NCI-H128 (cell line): ENCODE data around the gene ELMO1.
A peak's percentile ranks its signal among the peaks of the same experiment; 100 is the strongest.

Source experiments
- DNase-seq: peaks from one replicate; lab custom pipeline; 2025; ENCODE audit not compliant: unreplicated experiment; lab: John Stamatoyannopoulos, UW

Gene ELMO1

DNA sequence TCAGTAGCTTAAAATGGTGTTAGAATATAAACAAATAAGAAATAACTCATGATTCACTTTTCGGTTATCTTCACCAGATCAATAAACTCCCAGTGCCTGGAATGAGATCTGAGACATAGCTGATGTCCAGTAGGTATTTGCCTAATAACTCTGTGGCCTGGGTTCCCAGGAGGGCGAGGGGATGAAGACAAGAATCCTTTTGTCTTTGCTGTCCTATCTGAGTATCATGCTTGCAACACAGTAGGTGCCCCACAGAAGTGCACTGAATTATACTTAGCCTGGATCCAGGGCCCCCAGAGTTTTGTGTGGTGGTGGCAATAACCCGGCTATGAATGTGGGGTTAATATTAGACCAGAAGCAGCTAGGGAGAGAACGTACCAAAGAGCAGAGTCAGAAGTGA lies 374.3 kb downstream of the ELMO1 start:
- DNase-seq, result no peak

DNA sequence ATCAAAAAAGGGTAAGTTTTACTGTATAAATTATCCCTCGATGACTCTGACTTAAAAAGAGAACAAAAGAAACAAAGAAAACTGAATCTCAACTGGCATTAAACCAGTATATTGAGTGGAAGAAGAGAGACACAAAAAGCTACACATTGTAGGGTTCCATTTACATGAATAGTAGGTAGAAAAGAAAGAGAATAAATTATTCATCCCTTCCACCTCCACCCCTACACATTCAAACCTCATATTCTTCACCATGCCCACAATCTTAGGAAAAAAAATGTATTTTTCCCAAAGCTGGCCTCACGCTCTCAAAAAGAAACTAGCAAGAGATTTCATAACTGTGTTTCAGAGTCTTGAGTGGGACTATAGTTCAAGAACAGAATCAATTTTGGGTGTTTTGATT lies 377.5 kb downstream of the ELMO1 start:
- no peak for DNase-seq

DNA sequence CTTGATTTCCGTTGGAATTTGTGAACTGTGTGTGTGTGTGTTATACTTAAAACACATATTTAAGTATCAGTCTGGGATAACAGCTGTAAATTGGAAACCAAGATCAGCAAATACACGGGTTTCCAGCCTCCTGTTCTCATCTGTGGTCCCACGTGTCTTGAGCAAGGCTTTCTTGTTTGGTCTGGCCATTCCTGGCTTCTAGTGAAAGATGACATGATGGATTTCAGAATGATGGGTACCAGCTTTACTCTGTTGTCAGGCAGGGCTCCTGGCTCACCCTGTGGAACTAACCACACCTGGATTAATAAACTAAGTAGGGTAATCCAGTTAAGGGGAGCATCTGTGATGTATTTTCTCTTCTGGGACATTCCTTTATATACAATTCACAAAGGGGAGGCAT lies 378.2 kb downstream of the ELMO1 start:
- DNase-seq, result no peak

DNA sequence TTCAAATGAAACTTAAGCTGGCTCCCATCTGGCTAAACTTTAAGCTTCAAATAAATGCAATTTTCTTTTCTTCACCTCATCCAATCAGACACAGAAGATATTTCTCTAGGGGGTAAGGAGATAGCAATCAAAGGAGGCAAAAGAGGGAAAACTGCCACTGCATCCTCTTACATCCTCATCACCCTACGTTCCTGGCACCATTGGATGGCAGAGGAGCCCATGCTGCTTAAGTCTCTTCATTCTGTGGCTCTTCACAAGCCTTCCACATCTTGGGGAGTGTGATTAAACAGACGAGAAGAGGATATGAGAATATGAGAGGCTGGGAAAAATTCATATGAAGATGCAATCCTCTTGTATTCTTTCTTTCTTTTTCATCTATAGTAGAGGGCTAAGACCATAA lies 378.6 kb downstream of the ELMO1 start:
- DNase-seq, result no peak

DNA sequence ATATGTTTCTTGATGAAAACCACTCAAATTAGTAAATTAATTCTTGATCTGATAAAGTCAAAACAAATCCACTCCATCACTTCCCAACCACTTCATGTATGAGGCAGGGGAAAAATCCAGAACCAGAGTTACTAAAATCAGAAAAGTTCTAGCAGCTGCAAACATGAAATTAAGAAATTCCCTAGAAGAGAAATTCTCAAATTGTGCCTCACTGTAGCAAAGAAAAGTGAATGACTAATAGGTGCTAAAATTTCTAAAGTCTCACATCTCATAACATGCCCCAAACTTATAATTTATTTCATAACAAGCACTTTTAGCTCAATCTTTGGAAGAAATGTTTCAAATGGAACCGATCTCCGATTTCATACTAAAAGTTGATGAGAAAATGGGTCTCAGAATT lies 379.3 kb downstream of the ELMO1 start:
- DNase-seq, result no peak

DNA sequence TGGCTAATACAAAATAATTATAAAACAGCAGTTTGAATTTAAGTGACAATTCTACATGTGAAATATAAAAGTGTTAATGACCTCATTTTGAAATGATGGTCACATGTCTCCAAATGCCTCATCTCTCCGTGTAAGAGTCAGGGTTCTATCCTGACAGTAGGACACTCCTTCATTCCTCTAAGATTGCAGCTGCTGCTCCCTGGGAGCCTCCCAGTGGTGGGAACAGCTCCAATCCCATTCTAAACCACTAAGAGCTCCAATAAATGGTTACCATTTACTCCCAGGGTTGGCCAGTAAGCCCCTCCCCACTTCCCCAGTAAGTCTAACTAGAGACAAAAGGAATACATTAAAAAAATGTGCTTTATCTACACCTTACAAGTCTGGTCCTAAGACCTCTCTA lies 379.8 kb downstream of the ELMO1 start:
- DNase-seq, result no peak

DNA sequence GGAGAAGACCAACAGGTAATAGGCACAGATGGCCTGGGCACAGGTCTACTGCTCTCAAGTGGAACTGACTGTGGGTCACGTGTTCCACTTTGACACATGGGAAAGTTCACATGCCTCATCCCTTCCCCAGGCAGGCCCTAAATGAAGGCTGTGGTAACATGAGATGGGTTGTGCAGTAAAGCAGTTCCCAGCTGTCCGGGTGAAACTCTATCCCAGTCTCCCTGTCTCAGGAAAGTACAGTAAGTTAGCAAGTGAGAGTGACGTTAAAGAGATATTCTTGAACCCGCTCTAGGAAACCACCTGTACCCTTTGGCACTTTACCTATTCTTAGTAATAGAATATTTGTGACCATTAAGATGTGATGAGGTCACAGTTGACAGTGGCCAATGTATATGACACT lies 380.6 kb downstream of the ELMO1 start:
- DNase-seq, result peak; percentile 52

DNA sequence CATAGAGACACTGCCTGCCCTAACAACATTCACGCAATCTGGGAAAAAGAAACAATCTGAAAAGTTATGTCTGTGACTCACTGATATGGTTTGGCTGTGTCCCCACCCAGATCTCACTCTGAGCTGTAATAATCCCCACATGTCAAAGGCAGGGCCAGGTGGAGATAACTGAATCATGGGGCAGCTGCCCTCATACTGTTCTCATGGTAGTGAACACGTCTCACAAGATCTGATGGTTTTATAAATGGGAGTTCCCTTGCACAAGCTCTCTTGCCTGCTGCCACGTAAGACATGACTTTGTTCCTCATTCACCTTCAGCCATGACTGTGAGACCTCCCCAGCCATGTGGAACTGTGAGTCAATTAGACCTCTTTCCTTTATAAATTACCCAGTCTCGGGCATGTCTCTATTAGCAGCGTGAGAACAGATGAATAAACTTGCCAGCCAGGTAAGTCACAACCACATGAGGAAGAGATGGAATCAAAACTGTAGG lies 382.8 kb downstream of the ELMO1 start:
- DNase-seq, result no peak

DNA sequence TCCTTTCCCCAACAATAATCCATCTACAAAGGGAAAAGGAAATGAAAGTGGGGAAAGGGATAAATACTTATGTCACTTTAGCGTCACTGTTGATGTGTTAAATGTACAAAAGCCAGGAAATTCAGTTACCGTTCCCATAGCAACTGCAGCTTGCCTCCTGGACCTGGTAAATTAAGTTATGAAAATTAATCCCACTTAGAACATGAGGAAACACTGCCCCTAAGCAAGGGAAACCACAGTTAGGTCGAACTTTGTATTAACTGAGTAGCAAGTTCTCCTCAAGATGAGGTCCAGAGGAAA lies 386.2 kb downstream of the ELMO1 start:
- no peak for DNase-seq

DNA sequence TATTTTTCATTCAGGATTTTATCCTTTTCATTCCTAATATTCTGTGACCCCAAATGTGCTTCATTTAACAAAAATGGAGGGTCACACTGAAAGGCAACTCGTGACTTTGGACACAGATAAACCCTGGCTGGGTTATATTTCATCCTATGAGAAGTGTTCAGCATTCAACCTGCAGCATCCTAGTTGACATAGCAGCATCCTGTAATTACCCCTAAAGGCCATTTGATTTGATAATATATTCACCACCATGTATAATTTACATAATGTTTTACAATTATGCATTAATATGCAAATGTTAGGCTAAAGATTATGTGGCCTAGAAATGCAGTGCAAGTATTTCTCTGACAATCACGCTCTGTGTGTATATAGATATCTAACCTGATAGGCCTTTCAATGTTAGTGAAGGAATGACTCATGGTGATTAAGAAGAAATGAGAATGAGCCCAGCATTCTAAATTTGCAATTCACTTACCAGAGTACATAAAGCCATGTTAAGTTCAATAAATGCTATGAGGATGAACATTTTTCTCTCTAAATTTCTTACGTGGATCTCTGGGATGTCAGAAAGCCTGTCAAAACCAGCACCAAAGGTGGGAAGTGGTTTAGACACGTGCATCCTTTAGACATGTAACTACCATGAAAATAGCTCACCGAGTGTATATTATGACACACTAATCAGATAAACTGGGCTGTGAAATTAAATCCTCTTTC lies 386.7 kb downstream of the ELMO1 start:
- no peak for DNase-seq

DNA sequence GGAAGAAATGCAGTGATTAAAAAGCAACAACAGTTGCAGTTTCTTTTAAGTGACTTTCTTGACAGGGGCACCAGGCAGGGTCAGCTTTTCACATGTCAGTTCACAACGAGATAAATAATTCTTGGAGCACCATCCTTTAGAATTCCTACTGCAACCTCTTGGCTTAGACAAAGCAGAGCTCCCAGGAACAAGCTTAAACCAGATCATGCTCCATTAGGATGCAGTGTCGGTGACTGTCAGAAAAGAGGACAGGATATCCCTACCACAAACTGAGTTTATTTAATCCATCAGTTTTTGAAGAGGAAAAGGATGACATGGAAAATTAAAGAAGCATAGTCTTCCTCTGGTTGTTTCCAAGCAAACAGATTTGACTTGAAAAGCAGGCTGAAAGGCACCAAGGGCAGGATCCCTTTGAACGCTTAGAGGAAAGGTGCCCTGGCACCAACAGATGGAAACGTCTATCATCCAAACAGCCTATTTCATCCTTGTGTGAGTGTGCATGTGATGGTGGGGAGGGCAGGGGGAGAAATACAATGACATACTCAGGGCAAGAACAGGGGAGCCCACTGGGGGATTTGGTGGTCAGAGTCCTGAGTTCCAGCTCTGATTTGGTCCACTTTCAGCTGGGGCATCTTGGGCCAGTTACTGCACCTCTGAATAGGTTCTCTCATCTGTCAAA lies 392.3 kb downstream of the ELMO1 start:
- no peak for DNase-seq

DNA sequence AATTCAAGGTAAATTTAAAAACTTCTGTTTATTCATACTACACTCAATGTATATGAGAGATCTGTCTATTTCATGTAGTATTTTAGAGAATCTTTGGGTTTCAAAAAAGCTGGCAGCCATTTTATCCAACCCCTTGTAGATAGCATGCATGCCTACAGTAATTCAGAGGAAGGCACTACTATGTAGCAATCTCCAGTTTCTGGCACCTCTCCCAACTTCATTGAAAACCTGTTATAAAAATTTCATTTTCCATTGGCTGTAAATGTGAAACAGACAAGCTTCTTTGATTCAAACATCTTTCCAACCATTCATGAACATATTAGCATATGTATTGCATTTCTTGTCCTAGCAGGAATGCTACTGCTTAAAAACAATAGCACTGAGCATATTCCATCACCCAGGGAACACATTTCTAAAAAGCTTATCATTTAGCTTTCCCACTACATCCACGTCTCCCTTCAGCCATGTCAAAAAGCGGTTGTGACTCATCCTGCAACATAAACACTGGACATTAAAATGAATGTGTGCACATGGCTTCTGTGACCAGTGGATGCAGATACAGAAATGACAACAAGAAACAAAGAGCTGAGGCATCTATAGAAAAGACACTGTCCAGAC lies 393.9 kb downstream of the ELMO1 start:
- DNase-seq, result no peak

DNA sequence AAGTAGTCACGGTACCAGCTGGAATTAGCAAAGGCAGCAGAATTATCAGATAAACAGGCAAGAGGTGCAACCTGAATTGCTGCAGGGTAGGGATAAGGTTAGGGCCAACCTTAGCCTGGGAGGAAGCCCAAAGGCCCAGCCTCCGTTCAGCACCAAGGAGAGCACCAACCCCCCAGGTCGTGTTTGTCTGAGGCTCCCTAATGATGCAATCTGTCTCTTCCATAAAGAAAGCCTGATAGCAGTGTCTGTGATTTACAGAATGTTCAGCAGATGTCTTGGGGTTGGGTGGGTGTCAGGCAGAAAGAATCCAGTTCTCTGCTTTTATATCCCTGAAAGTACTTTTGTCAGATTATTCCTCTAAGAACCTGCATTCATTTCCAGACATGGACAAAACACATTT lies 396.0 kb downstream of the ELMO1 start:
- DNase-seq, result no peak

DNA sequence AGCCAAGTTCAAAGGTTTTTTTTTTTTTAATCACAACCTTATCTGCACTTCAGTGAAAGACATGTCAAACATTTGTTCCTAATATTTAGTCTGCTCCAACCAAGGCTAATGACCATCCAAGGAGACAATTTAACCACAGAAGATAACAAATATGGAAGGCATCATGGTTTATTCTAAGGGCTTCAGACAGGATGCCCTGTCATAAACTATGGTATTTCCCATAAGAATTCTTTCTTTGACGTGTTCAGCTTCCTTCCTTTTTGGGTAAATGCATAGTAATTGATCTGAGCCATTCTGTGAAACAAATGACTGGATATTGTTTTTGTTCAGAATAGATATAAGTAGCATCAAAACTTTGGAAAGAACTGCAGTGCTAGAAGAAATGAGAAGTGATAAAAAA lies 397.9 kb downstream of the ELMO1 start:
- DNase-seq, result no peak

DNA sequence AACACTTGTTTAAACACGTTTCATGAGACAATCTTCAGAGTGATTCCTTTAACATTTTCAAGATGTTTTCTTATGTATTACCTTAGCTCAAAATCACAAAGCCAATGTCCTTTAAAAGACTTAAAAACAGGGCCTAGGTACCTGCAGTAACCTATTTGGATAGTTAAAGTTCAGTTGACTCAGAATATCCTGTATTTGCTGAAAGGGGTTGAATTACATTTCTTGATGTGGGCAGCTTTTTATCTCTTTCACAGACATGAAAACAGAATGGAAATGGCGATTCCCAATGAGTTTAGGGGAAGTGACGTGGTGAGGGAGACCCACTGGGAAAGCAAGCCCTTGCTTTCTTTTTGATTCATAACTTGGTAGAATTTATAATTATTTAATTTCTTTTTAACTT lies 400.0 kb downstream of the ELMO1 start:
- no peak for DNase-seq

DNA sequence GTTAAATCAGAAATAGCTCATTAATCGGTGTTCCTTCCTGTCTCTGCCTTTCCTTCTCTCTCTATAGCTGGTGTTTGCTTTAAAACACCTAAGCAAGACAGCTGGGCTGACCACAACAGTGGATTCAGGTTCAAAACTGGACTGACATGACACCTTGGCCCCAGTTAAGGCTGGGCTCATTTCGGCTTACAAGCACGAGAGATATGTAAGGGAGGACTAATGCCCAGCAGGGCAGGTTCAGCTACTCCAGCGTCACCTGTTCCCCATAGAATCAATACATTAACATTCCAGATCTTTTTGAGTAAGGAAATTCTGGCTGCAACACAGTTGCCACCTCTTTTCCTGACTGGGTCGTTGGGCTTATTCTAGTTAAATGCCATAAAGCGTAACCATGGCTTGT lies 401.4 kb downstream of the ELMO1 start:
- no peak for DNase-seq

DNA sequence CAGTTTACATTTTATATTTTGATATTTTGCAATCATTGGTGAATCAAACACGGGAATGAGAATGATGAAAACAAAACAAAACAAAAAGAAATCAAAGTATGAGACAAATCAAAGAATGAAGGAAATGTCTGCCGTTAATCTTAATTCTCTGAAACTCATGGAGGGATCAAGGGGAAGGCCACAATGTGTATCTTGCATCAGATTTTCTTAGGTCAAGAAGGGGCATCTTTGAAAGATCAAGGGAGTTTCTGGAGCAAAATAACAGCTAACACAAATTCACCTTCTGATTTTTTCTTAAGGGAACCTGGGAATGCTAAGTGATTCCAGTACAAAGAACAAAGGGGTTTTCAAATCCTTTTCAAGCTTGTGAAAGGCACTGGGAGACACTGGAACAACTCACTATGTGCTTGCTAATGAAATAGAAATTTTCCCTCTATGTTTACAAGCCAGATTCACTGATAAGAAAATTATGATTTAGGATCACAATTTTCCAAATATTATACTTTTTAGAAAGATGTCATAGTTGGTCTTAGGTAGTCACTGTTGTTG lies 402.1 kb downstream of the ELMO1 start:
- no peak for DNase-seq

DNA sequence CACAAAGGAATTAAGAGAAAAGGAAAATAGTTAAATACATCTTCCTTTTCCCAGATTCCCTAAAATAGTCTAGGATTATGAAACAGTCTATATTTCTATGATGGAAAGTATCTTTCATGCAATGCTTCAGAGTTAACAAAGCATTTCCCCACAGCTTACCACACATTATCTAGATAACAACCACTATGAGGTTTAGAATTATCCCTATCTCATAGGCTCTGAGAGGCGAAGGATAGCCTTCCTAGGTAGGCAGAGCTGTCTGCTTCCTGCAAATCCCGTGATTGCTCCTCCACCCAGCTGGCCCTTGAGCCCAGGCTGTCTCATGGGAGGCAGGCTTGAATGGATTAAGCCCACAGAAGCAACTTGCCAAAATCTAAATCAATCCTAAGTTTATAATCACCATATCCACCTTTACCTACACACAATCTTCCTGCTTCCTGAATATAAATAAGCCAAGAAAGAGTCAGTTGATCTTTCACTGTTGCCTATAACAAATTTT lies 402.9 kb downstream of the ELMO1 start:
- no peak for DNase-seq

DNA sequence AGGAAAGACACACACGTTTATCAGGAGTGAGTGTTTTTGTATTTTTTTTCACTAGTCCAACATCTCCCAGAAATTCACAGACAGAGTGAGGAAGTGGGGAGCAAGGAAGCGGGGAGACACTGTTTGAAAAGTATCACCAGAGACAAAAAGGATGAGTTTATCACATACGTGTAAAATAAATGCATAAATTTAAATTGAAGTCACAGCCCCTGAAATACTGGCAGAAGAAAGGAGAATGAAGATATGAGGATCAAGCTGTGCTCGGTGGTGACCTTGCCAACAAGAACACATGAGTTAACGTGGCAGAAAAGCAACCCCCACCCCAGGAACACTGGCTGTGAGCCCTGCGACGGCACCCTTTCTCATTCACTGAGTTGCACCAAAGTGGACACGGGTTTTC lies 407.2 kb downstream of the ELMO1 start:
- no peak for DNase-seq

DNA sequence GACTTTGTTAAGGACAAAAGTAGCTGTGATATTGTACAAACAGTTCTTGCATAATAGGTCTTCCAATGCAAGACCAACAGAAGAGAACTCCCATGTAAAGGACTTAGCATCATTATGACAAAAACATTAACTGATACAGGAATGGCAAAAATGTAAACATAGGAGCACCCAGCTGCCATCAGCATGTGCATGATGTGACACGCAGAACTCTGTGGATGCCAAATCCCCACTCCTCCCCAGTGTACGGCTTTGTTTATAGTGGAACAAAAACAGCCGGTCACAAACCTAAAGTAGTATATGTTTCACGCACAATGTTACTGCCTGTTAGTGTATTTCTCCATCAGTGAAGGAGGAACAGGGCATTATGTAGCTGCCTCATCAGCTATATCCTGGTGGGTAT lies 408.3 kb downstream of the ELMO1 start:
- no peak for DNase-seq

DNA sequence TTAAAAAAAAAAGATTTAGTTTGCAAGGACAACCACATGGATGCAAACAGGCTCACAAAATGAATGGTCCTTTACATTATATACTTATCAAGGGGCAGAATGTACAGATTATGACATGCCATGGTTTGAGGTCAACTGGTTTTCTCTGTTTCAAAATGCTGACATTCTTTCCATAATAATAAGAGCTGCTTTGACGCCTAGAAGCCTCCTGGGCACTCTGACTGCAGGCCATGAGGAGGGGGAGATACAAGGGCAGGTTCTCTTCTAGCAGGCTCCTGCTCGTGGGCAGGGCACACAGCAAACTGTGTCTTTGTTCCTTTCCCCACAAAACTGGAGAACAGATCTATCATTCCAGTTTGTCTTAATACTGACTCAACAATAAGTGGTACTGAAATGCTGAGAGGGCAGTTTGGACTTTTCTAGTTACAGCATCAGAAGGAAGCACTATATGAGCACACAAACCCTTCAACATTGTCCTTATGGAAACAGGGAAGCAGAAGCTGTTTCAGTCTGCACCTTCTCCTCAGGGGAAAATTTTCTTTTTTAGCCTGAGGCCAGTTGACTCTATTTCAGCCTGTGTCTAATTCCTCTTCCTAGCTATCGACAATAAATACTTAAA lies 409.4 kb downstream of the ELMO1 start:
- no peak for DNase-seq

DNA sequence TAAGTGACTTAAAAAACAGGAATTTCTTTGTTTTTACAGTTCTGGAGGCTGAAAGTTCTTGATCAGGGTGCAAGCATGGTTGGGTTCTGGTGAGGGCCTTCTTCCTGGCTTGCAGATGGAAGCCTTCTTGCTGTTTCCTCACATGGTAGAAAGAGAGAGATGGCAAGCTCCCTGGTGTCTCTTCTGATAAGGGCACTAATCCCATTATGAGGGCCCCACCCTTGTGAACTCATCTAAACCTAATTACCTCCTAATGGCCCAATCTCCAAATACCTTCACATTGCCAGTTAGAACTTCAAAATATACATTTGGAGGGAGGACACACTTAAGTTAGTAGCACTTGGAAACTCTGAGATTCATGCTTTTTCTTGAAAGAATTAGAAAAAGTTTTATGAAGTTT lies 410.0 kb downstream of the ELMO1 start:
- no peak for DNase-seq
